ENCODE data around the gene B2M. TPM values are rescaled to one million over a fixed set of nuclear protein-coding genes. Genes with fewer than 3 reads are reported as not detected.

Gene B2M
- total and polyA plus RNA-seq, 2 donors (not counting 1 experiment from before 2014, with no cell fraction given): 3,981 to 17,989 TPM

- intact Hi-C loops (cut with micrococcal nuclease): no loop called here
- Histone ChIP-seq H3K36me3 (replicated peaks in 1 of 2; ENCODE audit: control extremely low read depth in 1 of 2, control insufficient read depth in 1 of 2, extremely low read depth in 1 of 2, insufficient read depth in 2 of 2, low read length in 1 of 2) (no peaks in the 10 kb centered on the region), H3K4me1 (ENCODE audit: control insufficient read depth in 2 of 2, insufficient read depth in 2 of 2, low read length in 2 of 2) (peaks cover 86 to 97% of the 10 kb centered on the region in 2 donors), H3K79me2 (ENCODE audit: control insufficient read depth, insufficient read depth, low read length) (peaks cover 27% of the 10 kb centered on the region), H3K4me2 (replicated peaks; ENCODE audit: low read depth, low read length, poor library complexity, severe bottlenecking) (peak overlapping the region; percentile 27), H3K4me3 (ENCODE audit: control extremely low read depth in 1 of 5, extremely low read depth in 1 of 5, insufficient read depth in 1 of 5, low read depth in 2 of 5, low read length in 4 of 5) (peak overlapping the region in 1 of 5 experiments; percentile 11), H3K27ac (ENCODE audit: low read length in 2 of 2) (peak overlapping the region; percentile 42 to 69), H3K9me3 (ENCODE audit: control extremely low read depth in 1 of 3, control insufficient read depth in 2 of 3, insufficient read depth in 1 of 3, low read length in 2 of 3) (no peaks in the 10 kb centered on the region), H3K27me3 (replicated peaks in 1 of 4; ENCODE audit: control extremely low read depth in 1 of 4, control insufficient read depth in 3 of 4, insufficient read depth in 4 of 4, low read length in 3 of 4) (no peaks in the 10 kb centered on the region), H4K20me1 (ENCODE audit: control insufficient read depth, insufficient read depth, low read length, poor library complexity, severe bottlenecking) (no peaks in the 10 kb centered on the region), H2AFZ (ENCODE audit: insufficient read depth, low read depth, low read length, poor library complexity, severe bottlenecking) (peak overlapping the region; percentile 27), H3K9ac (ENCODE audit: low read length) (no peak overlapping the region)
- no peaks in the 10 kb centered on the region for H3K9me3 Mint-ChIP-seq (ENCODE audit: insufficient read depth)
- peaks cover 84% of the 10 kb centered on the region for H3K4me1 Mint-ChIP-seq
- ChIA-PET POLR2A (interaction anchor here (0.6 to 16.6 kb wide), 6 partner anchors 11 to 251 kb away, joined by 3 to 819 read pairs (median 3); partner anchors contain the start of genes B2M, PATL2 and TRIM69), CTCF (interaction anchor here (0.7 to 9.5 kb wide), 10 partner anchors 11 to 116 kb away, joined by 3 to 353 read pairs (median 4); partner anchors contain the start of genes B2M, PATL2 and TRIM69)
- TF ChIP-seq CTCF (IDR thresholded peaks at IDR 0.05) (no peak), EZH2 (IDR thresholded peaks at IDR 0.05; ENCODE audit: borderline replicate concordance, insufficient read depth, low read depth, low read length, poor library complexity, severe bottlenecking) (no peak)
- WGBS (ENCODE audit: insufficient coverage): 61% methylated on average over 3 of the region's 6 CpGs
- no peaks in the 10 kb centered on the region for H3K27me3 Mint-ChIP-seq
- H3K27ac Mint-ChIP-seq: peak overlapping the region; percentile 95
- DNase-seq (peak; percentile 68), ATAC-seq (ENCODE audit: low read depth) (peak; percentile 22)
- H3K4me3 Mint-ChIP-seq: peak overlapping the region; percentile 24
Measured at GRCh38 chr15:44670087-44670950, 41.0 kb upstream of the B2M start.
